ENCODE results near the gene FAM209B.

GRCh38 chr20:56483970-56484369, 49.1 kb upstream of the FAM209B start:
- TF ChIP-seq CTCF (IDR thresholded peaks at IDR 0.05; ENCODE audit: low read length) (no peak), EZH2 (IDR thresholded peaks at IDR 0.05; ENCODE audit: borderline replicate concordance, low read length) (no peak)

Measured in OCI-LY1 (cell line).